Heart left ventricle (tissue), 16 donors: ENCODE data around the gene CENPN. TPM values are rescaled to one million over a fixed set of nuclear protein-coding genes. Genes with fewer than 3 reads are reported as not detected.

Source experiments
- ATAC-seq, 4 donors: fragments of 200-7000 bp; cut with Tn5 transposase; one replicate each; pipeline ENCODE4 v1.9.1; 2020 to 2022; ENCODE audit warnings: moderate library complexity in 4 of 4, mild to moderate bottlenecking in 3 of 4, moderate number of reproducible peaks in 1 of 4
- DNase-seq, 5 donors: peaks; one replicate each; pipeline ENCODE4 v3.0.0-alpha.2; 2020
- H3K27ac ChIP-seq, 12 donors: fragments of 200-600 bp; sonication (generic) in 4 of 12; one replicate each; pipeline versions ENCODE4 v1.5.0 to v1.8.0; 2016 to 2022; ENCODE audit warnings: mild to moderate bottlenecking in 2 of 12
- H3K27me3 ChIP-seq, 9 donors: fragments of 200-600 bp; sonication (generic) in 2 of 9; one replicate each; pipeline versions ENCODE4 v1.5.1 to v1.8.0; 2016 to 2022; ENCODE audit warnings: mild to moderate bottlenecking in 3 of 9
- H3K36me3 ChIP-seq, 9 donors: fragments of 200-600 bp; sonication (generic) in 2 of 9; one replicate each; pipeline versions ENCODE4 v1.5.0 to v1.8.0; 2018 to 2022; ENCODE audit warnings: mild to moderate bottlenecking in 2 of 9
- H3K4me1 ChIP-seq, 12 donors: fragments of 200-600 bp; sonication (generic) in 4 of 12; one replicate each; pipeline versions ENCODE4 v1.5.0 to v1.8.0; 2016 to 2022; ENCODE audit warnings: mild to moderate bottlenecking in 3 of 12
- H3K4me3 ChIP-seq, 12 donors: fragments of 200-600 bp; sonication (generic) in 4 of 12; one replicate each; pipeline versions ENCODE4 v1.5.0 to v1.8.0; 2017 to 2022; ENCODE audit warnings: mild to moderate bottlenecking in 9 of 12, moderate library complexity in 4 of 12
- H3K9me3 ChIP-seq, 12 donors: fragments of 200-600 bp; sonication (generic) in 4 of 12; one replicate each; pipeline versions ENCODE4 v1.5.0 to v1.8.0; 2016 to 2022; ENCODE audit warnings: mild to moderate bottlenecking in 1 of 12
- POLR2A ChIP-seq, 2 donors: fragments of 450-650 bp; IDR thresholded peaks; one replicate each; pipeline ENCODE4 v1.6.1; 2017; ENCODE audit warnings: antibody characterized with exemption in 2 of 2, mild to moderate bottlenecking in 2 of 2, moderate library complexity in 2 of 2
- WGBS, 4 donors: extraction: QIAGEN DNeasy Blood & Tissue Kit in 2 of 4; methylation state at CpG; one replicate each; pipeline versions ENCODE4 v1.1.5 to v1.1.7; 2013 to 2018; 5-methylcytosine and 5-hydroxymethylcytosine counted together
- intact Hi-C, 10 donors: fragments of 100-400 bp; cut with DNase I; formaldehyde crosslinking; loops; one replicate each; pipeline versions ENCODE4 v1.11.1 to v1.14.2; 2022
- polyA plus RNA-seq, 2 donors: library from polyadenylated mRNA; stranded (reverse); fragments of 200-250 nt; gene quantifications; one replicate each; pipeline ENCODE4 v1.2.3, GENCODE V29; 2013
- total RNA-seq, 9 donors: library from RNA; depleted of rRNA in 2 of 9; stranded (reverse); fragments of >200 nt in 2 of 9; fragmentation: NEBNext Ultra II Directional in 3 of 9; extraction: Animal tissue kit (Norgen Biotek cat#: 25700) in 3 of 9; gene quantifications; one replicate each; pipeline versions ENCODE4 v1.1.0 to v1.2.4, GENCODE V29; 2016 to 2023
- TF ChIP-seq, protein P1 (sequence below), 12 donors: fragments of 200-600 bp; sonication (generic) in 4 of 12; IDR thresholded peaks; one replicate each; pipeline versions ENCODE4 v1.5.0 to v1.8.0; 2018 to 2022; ENCODE audit warnings: antibody characterized with exemption in 12 of 12, mild to moderate bottlenecking in 5 of 12
- donor health status: ischemic (EF 13 %, LVEDD 7.1; RV severe dilation, severe dysfunction).
- donor health status: healthy with polysubstance abuse.
- donor health status: DM: no; HTN: yes; CAD: no.
- donor health status: DM: no; HTN: no; CAD: no.
- donor health status: ischemic (EF 25% LVEDD 6.9; RV normal size, moderate dysfunction).
- donor health status: ischemic (EF 25% LVEDD 5.7; RV mildly dilated, moderate dysfunction).
- donor health status: healthy.
- donor health status: DM: yes; HTN: yes; CAD: no.
- donor health status: ischemic (EF 35%, LVEDD 5.7; RV mildly dilated, moderate dysfunction).
- donor health status: nonischemic (EF 11% LVEDD 7.7; RV severe dilation, severe dysfunction).
- donor health status: DM: yes; HTN: yes; CAD: no.
- donor health status: PGD.
- donor health status: ischemic (EF 29% LVEDD 5.4; RV normal size, mild dysfunction).
- donor health status: nonischemic (EF 23%, LVEDD 6.1; RV moderate dilation, normal function).

Gene CENPN
- total and polyA plus RNA-seq, 11 donors = 1.9 to 14.8 (median 10.3) TPM

DNA sequence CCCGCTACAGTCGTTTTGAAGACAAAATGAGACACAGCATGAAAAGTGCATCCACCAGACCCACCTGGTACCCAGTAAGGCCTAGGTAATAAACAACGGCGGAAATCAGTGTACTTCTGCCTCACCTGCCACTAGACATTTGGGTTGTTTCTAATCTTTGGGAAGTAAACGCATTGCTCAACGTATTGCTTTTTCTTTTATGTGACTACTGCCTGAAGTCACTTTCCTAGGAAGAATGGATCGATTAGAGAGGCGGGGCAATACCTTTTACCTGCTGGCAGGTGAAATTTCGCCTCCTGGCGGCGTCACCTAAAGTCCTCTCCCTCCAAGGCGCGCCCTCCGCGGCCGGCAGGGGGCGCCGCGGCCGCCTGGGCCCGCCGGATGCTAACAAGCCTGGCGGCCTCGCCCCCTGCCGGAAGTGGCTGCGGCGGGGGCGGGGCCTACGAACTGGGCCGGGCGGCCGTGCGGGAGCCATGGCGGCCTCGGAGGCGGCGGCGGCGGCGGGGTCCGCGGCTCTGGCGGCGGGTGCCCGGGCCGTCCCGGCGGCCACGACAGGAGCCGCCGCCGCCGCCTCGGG is 28.5 kb downstream of the CENPN start, which contains the start of gene ATMIN:
TSS of gene ATMIN (plus strand) at position 445 of the 577 bp plus-strand sequence. CDS start at position 474, 29 bp downstream.
- H3K4me3 ChIP-seq = peak within 1 kb of the TSS; percentile 68 to 92 (median 80)
- H3K27ac ChIP-seq = peak within 1 kb of the TSS; percentile 46 to 85 (median 82)
- DNase-seq (peak; percentile 85 to 93 (median 89)), ATAC-seq (peak; percentile 74 to 96 (median 93))
- TF ChIP-seq, protein P1, sequence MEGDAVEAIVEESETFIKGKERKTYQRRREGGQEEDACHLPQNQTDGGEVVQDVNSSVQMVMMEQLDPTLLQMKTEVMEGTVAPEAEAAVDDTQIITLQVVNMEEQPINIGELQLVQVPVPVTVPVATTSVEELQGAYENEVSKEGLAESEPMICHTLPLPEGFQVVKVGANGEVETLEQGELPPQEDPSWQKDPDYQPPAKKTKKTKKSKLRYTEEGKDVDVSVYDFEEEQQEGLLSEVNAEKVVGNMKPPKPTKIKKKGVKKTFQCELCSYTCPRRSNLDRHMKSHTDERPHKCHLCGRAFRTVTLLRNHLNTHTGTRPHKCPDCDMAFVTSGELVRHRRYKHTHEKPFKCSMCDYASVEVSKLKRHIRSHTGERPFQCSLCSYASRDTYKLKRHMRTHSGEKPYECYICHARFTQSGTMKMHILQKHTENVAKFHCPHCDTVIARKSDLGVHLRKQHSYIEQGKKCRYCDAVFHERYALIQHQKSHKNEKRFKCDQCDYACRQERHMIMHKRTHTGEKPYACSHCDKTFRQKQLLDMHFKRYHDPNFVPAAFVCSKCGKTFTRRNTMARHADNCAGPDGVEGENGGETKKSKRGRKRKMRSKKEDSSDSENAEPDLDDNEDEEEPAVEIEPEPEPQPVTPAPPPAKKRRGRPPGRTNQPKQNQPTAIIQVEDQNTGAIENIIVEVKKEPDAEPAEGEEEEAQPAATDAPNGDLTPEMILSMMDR (IDR thresholded peaks at IDR 0.05) = peak; percentile 83 to 99 (median 96)
- TF ChIP-seq POLR2A (IDR thresholded peaks at IDR 0.05) = peak in 1 of 2 donors; percentile 21
- H3K36me3 ChIP-seq = peaks cover 0 to 18% (median 0%) of the 10 kb centered on the region in 9 donors
- no peaks in the 10 kb centered on the region for H3K27me3 ChIP-seq
- 5 to 15% (median 6%) methylated on average over 22 to 54 of the region's 54 CpGs for WGBS, 4 donors
- peaks cover 0 to 37% (median 24%) of the 10 kb centered on the region in 12 donors for H3K4me1 ChIP-seq
- H3K9me3 ChIP-seq = no peaks in the 10 kb centered on the region
- intact Hi-C loops = loop anchor here (1.0 to 10.0 kb wide), 10 partner anchors 27 to 702 kb away; partner anchors contain the start of genes C16orf46 (in 7 of the 10), GCSH (in 2 of the 10), CENPN (in 1 of the 10) and GAN (in 1 of the 10)

DNA sequence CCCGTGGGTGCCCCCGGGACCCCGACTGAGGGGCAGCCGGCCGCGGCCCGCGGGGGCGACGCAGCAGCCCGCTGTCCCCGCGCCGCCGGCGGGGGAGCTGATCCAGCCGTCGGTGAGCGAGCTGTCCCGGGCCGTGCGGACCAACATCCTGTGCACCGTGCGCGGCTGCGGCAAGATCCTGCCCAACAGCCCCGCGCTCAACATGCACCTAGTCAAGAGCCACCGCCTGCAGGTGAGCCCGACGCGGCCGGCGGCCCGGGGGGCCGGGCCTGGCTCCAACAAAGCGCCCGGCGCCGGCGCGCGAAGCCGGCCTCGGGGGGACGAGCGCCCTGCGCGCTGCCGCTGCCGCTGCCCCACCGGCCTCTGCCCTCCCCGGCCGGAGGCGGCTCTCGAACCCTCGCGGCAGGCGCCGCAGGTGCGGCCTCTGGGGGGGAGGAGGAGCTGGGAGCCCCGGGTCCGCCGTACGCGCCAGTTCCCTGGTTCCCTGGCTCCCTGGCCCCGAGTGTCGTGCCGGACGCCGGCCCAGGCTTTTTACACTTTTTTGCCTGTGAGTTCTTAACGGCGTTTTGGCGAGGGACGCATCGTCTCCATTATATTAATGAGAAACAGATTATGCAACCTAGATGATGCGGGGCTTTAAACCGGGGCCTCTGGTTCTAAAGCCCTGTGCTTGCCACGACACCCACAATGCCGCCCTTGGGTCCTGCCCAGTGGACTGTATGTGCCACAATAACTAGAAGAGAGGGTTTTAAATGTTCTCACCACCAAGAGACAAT is 29.1 kb downstream of the CENPN start:
- Histone ChIP-seq H3K9me3 (no peaks in the 10 kb centered on the region), H3K27me3 (no peaks in the 10 kb centered on the region), H3K4me3 (peak overlapping the region; percentile 68 to 92 (median 80)), H3K27ac (peak overlapping the region; percentile 46 to 85 (median 82)), H3K36me3 (peaks cover 0 to 24% (median 4%) of the 10 kb centered on the region in 9 donors), H3K4me1 (peaks cover 0 to 37% (median 24%) of the 10 kb centered on the region in 12 donors)
- intact Hi-C loops = loop anchor here (1.0 to 10.0 kb wide), 12 partner anchors 26 to 701 kb away; partner anchors contain the start of genes C16orf46 (in 8 of the 10), GCSH (in 2 of the 10), CENPN (in 1 of the 10) and GAN (in 1 of the 10)
- peak; percentile 23 to 69 (median 31) for DNase-seq
- 0 to 1% (median 0%) methylated on average over 23 to 80 of the region's 80 CpGs for WGBS, 4 donors
- TF ChIP-seq POLR2A (IDR thresholded peaks at IDR 0.05) = no peak
- TF ChIP-seq, protein P1 (IDR thresholded peaks at IDR 0.05) = peak in 1 of 12 donors; percentile 20
- peak in 2 of 4 donors; percentile 32 to 43 for ATAC-seq

DNA sequence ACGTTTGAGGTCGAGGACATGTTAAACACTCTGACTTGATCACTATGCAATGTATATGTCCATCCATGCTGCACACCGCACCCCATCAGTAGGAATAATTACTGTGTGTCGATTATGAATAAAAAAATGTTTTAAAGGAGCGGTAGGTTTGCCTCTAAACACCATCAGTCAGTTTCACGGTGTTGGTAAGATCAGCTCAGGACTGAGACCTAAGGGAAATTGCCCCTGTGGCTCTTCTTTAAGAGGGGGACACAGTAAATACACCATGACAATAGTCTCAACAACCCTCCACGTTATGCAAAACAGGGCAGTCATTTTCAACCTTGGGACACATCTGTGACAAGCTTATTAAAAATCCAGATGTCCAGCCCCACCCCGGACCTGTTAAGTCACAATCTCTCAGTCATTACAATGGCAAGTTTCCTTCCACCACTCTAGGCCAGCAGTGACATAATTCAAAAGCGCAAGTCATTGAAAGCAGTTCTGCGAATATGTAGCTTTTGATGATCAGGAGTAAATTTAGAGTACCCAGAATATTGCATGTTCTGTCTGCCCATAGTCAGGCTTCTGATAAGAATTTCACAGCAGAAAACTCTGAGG is 29.8 kb downstream of the CENPN start:
- Histone ChIP-seq H3K9me3 (no peaks in the 10 kb centered on the region), H3K4me1 (peaks cover 0 to 37% (median 24%) of the 10 kb centered on the region in 12 donors), H3K27ac (peak overlapping the region; percentile 19 to 85 (median 82)), H3K4me3 (peak overlapping the region; percentile 68 to 92 (median 80)), H3K27me3 (no peaks in the 10 kb centered on the region), H3K36me3 (peaks cover 0 to 31% (median 10%) of the 10 kb centered on the region in 9 donors)
- ATAC-seq (peak; percentile 31 to 88 (median 48)), DNase-seq (peak in 3 of 5 donors; percentile 34 to 51 (median 45))
- intact Hi-C loops = loop anchor here (1.0 to 10.0 kb wide), 10 partner anchors 27 to 700 kb away; partner anchors contain the start of genes C16orf46 (in 7 of the 10), GCSH (in 2 of the 10) and GAN (in 1 of the 10)
- TF ChIP-seq, protein P1 (IDR thresholded peaks at IDR 0.05) = no peak
- no peak for TF ChIP-seq POLR2A (IDR thresholded peaks at IDR 0.05)
- 17 to 28% (median 21%) methylated on average over 10 of the region's 10 CpGs for WGBS, 4 donors
